Nephron progenitor cell (in vitro differentiated cells): Measurements from ENCODE around the gene RTL10.

Experiments used
- DNase-seq: peaks from one replicate; pipeline ENCODE4 v3.0.0; 2021
- H3K27ac Mint-ChIP-seq: 2 replicates; pipeline ENCODE4 v1.8.0; 2021; ENCODE audit warnings: mild to moderate bottlenecking, moderate library complexity, mixed read lengths
- H3K27me3 Mint-ChIP-seq: 2 replicates; pipeline ENCODE4 v1.8.0; 2021; ENCODE audit warnings: mild to moderate bottlenecking, low read depth, mixed read lengths; ENCODE audit not compliant: poor library complexity
- H3K36me3 Mint-ChIP-seq: 2 replicates; pipeline ENCODE4 v1.8.0; 2021; ENCODE audit warnings: low read depth, mixed read lengths
- H3K4me1 Mint-ChIP-seq: 2 replicates; pipeline ENCODE4 v1.8.0; 2021; ENCODE audit warnings: mixed read lengths
- H3K4me3 Mint-ChIP-seq: 2 replicates; pipeline ENCODE4 v1.8.0; 2021; ENCODE audit warnings: mild to moderate bottlenecking, moderate library complexity, mixed read lengths
- H3K9me3 Mint-ChIP-seq: 2 replicates; pipeline ENCODE4 v1.8.0; 2021; ENCODE audit warnings: mild to moderate bottlenecking, moderate library complexity, mixed read lengths
- TF ChIP-seq, protein P1 (sequence below): fragments of 200-600 bp; sonication (generic); IDR thresholded peaks from 2 replicates; pipeline ENCODE4 v1.5.0; 2021; ENCODE audit warnings: antibody characterized with exemption

The RTL10 gene

DNA sequence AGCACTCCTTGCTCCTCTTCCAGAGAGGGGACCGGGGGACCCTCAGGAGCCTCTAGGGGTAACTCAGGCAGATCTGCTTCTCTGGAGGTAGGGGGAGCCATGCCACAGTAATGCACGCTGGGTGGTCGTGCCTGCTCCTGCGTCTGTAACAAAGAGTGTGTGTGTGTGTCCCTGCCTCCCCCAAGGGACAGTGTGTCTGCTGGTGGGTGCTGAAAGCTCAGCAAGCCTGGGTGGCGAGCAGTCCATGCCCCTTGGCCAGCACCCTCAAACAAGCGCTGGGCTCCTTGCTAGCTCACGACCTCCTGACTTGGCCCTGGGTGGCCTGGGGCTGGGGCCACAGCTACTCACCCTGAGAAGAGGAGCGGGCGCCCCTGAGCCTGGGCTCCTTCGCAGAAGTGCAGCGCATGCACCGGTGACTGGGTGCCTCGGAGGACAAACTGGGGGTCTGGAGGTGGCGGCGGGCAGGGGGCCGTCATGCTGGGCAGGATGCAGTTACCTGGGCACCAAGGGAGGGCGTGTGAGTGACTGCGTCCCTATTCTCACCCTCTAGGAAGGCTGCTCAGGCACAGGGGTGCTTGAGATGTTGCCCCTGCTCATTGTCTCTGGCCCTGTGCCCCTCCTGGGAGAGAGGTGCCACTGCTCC, 33.7 kb downstream of the RTL10 start:
- H3K27ac Mint-ChIP-seq = no peak overlapping the region
- DNase-seq = no peak

GRCh38 chr22:19819911-19820879, 34.5 kb downstream of the RTL10 start:
- Mint-ChIP-seq H3K4me1 (peaks cover 15% of the 10 kb centered on the region), H3K9me3 (no peaks in the 10 kb centered on the region), H3K27ac (no peak overlapping the region), H3K4me3 (no peak overlapping the region), H3K36me3 (no peaks in the 10 kb centered on the region), H3K27me3 (peaks cover 12% of the 10 kb centered on the region)
- DNase-seq = no peak
- TF ChIP-seq, protein P1, sequence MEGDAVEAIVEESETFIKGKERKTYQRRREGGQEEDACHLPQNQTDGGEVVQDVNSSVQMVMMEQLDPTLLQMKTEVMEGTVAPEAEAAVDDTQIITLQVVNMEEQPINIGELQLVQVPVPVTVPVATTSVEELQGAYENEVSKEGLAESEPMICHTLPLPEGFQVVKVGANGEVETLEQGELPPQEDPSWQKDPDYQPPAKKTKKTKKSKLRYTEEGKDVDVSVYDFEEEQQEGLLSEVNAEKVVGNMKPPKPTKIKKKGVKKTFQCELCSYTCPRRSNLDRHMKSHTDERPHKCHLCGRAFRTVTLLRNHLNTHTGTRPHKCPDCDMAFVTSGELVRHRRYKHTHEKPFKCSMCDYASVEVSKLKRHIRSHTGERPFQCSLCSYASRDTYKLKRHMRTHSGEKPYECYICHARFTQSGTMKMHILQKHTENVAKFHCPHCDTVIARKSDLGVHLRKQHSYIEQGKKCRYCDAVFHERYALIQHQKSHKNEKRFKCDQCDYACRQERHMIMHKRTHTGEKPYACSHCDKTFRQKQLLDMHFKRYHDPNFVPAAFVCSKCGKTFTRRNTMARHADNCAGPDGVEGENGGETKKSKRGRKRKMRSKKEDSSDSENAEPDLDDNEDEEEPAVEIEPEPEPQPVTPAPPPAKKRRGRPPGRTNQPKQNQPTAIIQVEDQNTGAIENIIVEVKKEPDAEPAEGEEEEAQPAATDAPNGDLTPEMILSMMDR = no peak

More for the DNA sequence above, 33.7 kb downstream of the RTL10 start:
- Mint-ChIP-seq H3K4me3 (no peak overlapping the region), H3K9me3 (no peaks in the 10 kb centered on the region), H3K36me3 (peaks cover 1% of the 10 kb centered on the region), H3K27me3 (peaks cover 12% of the 10 kb centered on the region), H3K4me1 (peaks cover 13% of the 10 kb centered on the region)
- TF ChIP-seq, protein P1 = no peak

DNA sequence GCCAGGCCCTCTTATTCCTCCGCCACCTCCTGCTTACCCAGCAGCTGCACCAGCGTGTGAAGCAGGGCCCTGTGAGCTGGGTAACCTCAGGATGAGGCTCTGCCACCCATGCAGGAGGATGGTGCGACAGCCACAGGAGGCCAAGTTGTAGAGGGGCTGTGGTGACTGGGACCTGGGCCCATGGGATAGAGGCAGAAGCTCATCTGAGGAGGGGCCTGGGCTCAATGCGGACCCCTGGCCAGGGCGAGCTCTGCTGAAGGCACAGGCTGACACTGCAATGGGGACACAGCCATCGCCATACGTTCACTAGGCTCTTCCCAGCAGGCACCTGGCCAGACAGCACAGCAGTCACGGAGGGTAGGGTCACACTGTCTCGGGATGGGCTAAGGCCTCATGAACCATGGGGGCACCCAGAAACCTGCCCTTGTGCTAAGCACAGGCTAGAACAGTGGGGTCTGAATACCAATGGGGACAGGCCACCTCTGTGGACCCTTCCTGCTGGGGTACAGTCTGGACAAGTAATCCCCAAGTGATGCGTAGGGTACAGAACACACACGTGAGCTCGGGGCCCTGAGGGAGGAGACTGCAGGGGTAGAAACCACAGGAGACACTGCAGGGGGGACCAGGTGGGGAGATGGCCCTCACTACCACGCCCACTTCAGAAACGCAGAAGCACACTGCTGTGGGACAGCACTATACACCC, 35.3 kb downstream of the RTL10 start:
- H3K27ac Mint-ChIP-seq = no peak overlapping the region
- H3K36me3 Mint-ChIP-seq = no peaks in the 10 kb centered on the region
- H3K9me3 Mint-ChIP-seq = no peaks in the 10 kb centered on the region
- TF ChIP-seq, protein P1 = no peak
- DNase-seq = no peak
- H3K4me3 Mint-ChIP-seq = no peak overlapping the region
- H3K4me1 Mint-ChIP-seq = peaks cover 15% of the 10 kb centered on the region
- peaks cover 13% of the 10 kb centered on the region for H3K27me3 Mint-ChIP-seq

GRCh38 chr22:19818324-19819207, 36.1 kb downstream of the RTL10 start:
- H3K9me3 Mint-ChIP-seq = no peaks in the 10 kb centered on the region
- TF ChIP-seq, protein P1 = no peak
- no peaks in the 10 kb centered on the region for H3K36me3 Mint-ChIP-seq
- peaks cover 12% of the 10 kb centered on the region for H3K4me1 Mint-ChIP-seq
- no peak overlapping the region for H3K4me3 Mint-ChIP-seq
- no peak overlapping the region for H3K27ac Mint-ChIP-seq
- DNase-seq = no peak
- H3K27me3 Mint-ChIP-seq = peaks cover 16% of the 10 kb centered on the region

GRCh38 chr22:19816372-19817119, 38.1 kb downstream of the RTL10 start:
- TF ChIP-seq, protein P1 = no peak
- DNase-seq = no peak
- Mint-ChIP-seq H3K4me3 (peak overlapping the region; percentile 18), H3K4me1 (peaks cover 10% of the 10 kb centered on the region), H3K36me3 (peaks cover 5% of the 10 kb centered on the region), H3K27me3 (peaks cover 20% of the 10 kb centered on the region), H3K9me3 (no peaks in the 10 kb centered on the region), H3K27ac (no peak overlapping the region)
